Measurements from ENCODE around the gene DDAH1.

Gene DDAH1

GRCh38 chr1:85495556-85495955, 30.6 kb upstream of the DDAH1 start:
- DNase-seq (ENCODE audit: low read depth) = no peak
- TF ChIP-seq CTCF (IDR thresholded peaks at IDR 0.05; ENCODE audit: low read depth, low read length, missing control alignments) = no peak
- H3K4me3 ChIP-seq (ENCODE audit: low read depth, low read length) = no peak overlapping the region

DNA sequence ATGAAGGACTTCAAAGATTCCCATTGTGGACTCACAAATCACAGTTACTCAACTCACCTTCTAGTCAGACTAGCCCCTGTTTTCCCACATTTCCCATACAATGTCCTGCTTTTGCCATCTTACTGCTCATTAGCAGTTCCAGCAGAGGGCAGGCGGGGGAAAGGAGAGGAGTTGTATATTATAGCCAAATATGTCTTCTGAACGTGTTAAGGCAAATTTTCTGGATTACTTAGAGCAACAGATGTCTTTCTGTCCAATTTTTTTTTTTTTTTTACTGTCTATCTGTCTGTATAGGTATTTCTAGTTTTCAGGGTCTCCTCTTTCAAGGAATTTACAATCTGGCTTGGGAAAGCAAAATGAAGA, 29.9 kb upstream of the DDAH1 start:
- no peak for DNase-seq (ENCODE audit: low read depth)
- H3K4me3 ChIP-seq (ENCODE audit: low read depth, low read length) = no peak overlapping the region
- TF ChIP-seq CTCF (IDR thresholded peaks at IDR 0.05; ENCODE audit: low read depth, low read length, missing control alignments) = no peak

DNA sequence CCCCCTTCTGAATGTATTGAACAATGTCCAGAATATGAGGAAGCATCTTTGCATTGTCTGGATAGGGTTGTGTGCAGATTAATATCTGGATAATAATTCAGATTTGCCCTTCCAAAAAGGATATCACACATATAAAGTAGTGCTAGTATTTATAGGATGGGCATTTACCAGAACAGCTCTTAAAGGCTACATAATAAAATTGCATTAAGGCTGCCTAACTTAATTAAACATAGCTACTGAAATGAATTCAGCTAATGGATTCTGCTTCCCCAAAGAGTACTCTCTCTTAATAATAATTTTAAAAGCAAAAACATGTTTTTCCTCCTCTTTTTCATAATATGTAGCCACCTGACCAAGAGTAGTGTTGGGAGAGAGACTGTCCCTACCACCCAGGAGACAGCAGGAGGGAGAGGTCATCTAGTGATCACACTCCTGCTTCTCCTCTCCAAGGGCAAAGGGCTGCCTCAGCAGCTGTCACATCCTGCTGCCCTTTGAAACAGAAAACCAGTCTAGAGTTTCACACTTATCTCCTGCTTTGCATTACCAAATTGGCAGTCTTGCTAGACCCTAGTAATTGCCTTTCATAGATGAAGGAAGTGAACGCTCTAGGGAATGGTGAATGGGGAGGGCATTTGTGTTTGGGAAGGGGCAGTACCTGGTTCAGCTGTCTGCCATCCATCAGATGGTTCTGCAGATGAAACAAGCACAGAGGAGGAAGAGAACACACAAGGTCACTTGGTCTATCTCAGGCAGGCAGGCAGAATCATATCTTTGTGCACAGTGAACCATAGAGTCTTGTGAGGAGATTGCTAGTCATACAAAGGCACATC, 29.3 kb upstream of the DDAH1 start:
- TF ChIP-seq CTCF (IDR thresholded peaks at IDR 0.05; ENCODE audit: low read depth, low read length, missing control alignments) = no peak
- DNase-seq (ENCODE audit: low read depth) = no peak
- H3K4me3 ChIP-seq (ENCODE audit: low read depth, low read length) = no peak overlapping the region

- no peak for DNase-seq (ENCODE audit: low read depth)
- TF ChIP-seq CTCF (IDR thresholded peaks at IDR 0.05; ENCODE audit: low read depth, low read length, missing control alignments) = no peak
Measured at GRCh38 chr1:85490270-85490985, 25.5 kb upstream of the DDAH1 start.

GRCh38 chr1:85488126-85488525, 23.2 kb upstream of the DDAH1 start:
- H3K4me3 ChIP-seq (ENCODE audit: low read depth, low read length) = no peak overlapping the region

More at GRCh38 chr1:85490270-85490985, 25.5 kb upstream of the DDAH1 start:
- no peak overlapping the region for H3K4me3 ChIP-seq (ENCODE audit: low read depth, low read length)

GRCh38 chr1:85485516-85485915, 20.6 kb upstream of the DDAH1 start:
- no peak overlapping the region for H3K4me3 ChIP-seq (ENCODE audit: low read depth, low read length)
- no peak for TF ChIP-seq CTCF (IDR thresholded peaks at IDR 0.05; ENCODE audit: low read depth, low read length, missing control alignments)
- no peak for DNase-seq (ENCODE audit: low read depth)

More at GRCh38 chr1:85488126-85488525, 23.2 kb upstream of the DDAH1 start:
- no peak for TF ChIP-seq CTCF (IDR thresholded peaks at IDR 0.05; ENCODE audit: low read depth, low read length, missing control alignments)
- no peak for DNase-seq (ENCODE audit: low read depth)
